WERI-Rb-1 (cell line): Measurements from ENCODE around the gene PIGP.

ENCODE experiments used
- DNase-seq: peaks from one replicate; pipeline ENCODE4 v3.0.0-alpha.2; 2020
- H3K27ac ChIP-seq: fragments of 250-450 bp; sonication (Bioruptor Pico); 2 replicates; pipeline ENCODE4 v1.5.1; 2020; ENCODE audit warnings: mild to moderate bottlenecking, moderate library complexity
- H3K27me3 ChIP-seq: fragments of 250-450 bp; sonication (Bioruptor Pico); 2 replicates; pipeline ENCODE4 v1.5.1; 2021; ENCODE audit warnings: mild to moderate bottlenecking, low read depth, moderate library complexity; ENCODE audit not compliant: insufficient read depth, severe bottlenecking
- H3K36me3 ChIP-seq: fragments of 250-450 bp; sonication (Bioruptor Pico); 2 replicates; pipeline ENCODE4 v1.5.1; 2020; ENCODE audit warnings: mild to moderate bottlenecking, moderate library complexity
- H3K4me3 ChIP-seq: 2 replicates; pipeline ENCODE4 v1.5.1; 2011; ENCODE audit warnings: low read depth, mild to moderate bottlenecking, control low read depth, low read length
- H3K9me3 ChIP-seq: fragments of 250-450 bp; sonication (Bioruptor Pico); 2 replicates; pipeline ENCODE4 v1.5.1; 2021; ENCODE audit warnings: mild to moderate bottlenecking, moderate library complexity; ENCODE audit not compliant: severe bottlenecking
- TF ChIP-seq, protein P1 (sequence below): IDR thresholded peaks from 2 replicates; pipeline ENCODE4 v1.5.1; 2011; ENCODE audit warnings: low read depth, mild to moderate bottlenecking, control low read depth, inconsistent platforms, low read length

The PIGP gene

DNA sequence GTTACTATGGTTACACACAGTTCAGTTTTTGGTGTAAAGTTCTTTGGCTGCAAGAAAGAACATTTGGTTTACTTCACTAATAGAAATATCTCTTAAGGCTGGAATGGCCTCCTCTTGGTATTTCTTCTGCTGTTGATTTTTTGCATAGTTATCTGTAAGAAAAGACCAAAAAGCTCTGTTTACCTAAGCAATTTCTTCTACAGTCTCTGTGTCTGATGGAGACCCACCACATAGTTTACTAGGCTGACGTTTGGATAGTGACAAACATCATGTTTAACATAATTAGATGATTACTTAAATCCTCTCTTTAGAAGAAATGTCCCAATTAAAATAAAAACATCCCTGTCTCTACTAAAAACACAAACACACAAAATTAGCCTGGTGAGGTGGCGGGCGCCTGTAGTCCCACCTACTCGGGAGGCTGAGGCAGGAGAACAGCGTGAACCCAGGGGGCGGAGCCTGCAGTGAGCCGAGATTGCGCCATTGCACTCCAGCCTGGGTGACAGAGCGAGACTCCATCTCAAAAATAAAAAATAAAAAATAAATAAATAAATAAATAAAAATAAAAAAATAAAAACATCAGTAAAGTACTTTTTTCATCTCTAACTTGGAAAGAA, 7.2 kb downstream of the PIGP start:
- no peak for DNase-seq
- Histone ChIP-seq H3K9me3 (no peaks in the 10 kb centered on the region), H3K27ac (no peak overlapping the region), H3K4me3 (no peak overlapping the region), H3K36me3 (peaks cover 13% of the 10 kb centered on the region), H3K27me3 (no peaks in the 10 kb centered on the region)
- TF ChIP-seq, protein P1, sequence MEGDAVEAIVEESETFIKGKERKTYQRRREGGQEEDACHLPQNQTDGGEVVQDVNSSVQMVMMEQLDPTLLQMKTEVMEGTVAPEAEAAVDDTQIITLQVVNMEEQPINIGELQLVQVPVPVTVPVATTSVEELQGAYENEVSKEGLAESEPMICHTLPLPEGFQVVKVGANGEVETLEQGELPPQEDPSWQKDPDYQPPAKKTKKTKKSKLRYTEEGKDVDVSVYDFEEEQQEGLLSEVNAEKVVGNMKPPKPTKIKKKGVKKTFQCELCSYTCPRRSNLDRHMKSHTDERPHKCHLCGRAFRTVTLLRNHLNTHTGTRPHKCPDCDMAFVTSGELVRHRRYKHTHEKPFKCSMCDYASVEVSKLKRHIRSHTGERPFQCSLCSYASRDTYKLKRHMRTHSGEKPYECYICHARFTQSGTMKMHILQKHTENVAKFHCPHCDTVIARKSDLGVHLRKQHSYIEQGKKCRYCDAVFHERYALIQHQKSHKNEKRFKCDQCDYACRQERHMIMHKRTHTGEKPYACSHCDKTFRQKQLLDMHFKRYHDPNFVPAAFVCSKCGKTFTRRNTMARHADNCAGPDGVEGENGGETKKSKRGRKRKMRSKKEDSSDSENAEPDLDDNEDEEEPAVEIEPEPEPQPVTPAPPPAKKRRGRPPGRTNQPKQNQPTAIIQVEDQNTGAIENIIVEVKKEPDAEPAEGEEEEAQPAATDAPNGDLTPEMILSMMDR, result no peak

DNA sequence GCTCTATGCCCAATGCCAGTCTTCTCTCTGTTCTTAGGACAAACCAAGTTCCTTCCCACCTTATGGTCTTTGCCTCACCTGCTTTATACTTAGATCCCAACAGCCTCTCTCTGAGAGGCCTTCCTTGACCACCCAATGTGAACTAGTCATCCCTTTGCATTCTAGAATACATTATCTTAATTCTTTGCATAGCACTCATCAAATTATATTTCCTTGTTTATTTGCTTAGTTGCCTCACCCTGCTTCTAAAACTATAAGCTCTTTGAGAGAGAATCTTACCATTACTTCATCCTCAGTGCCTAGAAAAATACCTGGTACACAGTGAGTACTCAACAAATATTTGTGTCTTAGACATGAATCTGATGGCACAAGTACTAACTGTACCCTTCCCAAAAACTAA, 8.0 kb downstream of the PIGP start:
- no peaks in the 10 kb centered on the region for H3K9me3 ChIP-seq
- no peak overlapping the region for H3K27ac ChIP-seq
- no peaks in the 10 kb centered on the region for H3K27me3 ChIP-seq
- TF ChIP-seq, protein P1, result no peak
- H3K4me3 ChIP-seq, result no peak overlapping the region
- no peak for DNase-seq
- peaks cover 13% of the 10 kb centered on the region for H3K36me3 ChIP-seq

DNA sequence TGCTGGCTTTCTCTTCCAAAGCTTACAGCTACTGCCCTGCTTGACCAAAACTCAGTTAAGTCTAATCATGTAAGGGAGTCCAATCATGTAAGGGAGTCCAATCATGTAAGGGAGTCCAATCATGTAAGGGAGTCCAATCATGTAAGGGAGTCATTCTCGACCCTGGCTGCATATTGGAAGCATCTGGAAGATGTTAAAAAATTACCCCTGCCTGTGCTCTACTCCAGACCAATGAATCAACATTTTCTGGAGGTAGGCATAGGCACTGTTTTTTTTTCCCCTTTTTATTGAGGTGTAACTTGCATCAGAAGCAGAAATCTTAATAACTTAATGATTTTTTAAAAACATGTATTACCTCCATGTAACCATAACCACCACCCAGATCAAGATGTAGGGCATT, 9.4 kb downstream of the PIGP start:
- TF ChIP-seq, protein P1, result no peak
- DNase-seq, result no peak
- H3K27ac ChIP-seq, result no peak overlapping the region

DNA sequence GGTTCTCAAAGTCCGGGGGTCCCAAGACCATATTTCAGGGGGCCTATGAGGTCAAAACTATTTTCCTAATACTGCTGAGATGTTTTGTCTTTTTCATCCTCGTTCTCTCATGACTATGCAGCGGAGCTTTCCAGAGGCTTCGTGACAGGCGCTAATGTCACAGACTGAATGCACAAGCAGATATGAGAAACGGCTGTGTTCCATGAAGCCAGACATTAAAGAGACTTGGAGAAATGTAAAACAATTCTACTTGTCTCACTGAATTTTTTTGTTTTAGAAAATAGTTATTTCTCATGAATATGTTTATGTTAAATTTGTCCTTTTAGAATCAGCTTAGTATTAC, 10.3 kb downstream of the PIGP start:
- Histone ChIP-seq H3K9me3 (peaks cover 1% of the 10 kb centered on the region), H3K4me3 (no peak overlapping the region), H3K27me3 (no peaks in the 10 kb centered on the region), H3K27ac (no peak overlapping the region), H3K36me3 (peaks cover 8% of the 10 kb centered on the region)
- TF ChIP-seq, protein P1, result no peak
- DNase-seq, result no peak

More for the DNA sequence above, 9.4 kb downstream of the PIGP start:
- Histone ChIP-seq H3K9me3 (no peaks in the 10 kb centered on the region), H3K27me3 (no peaks in the 10 kb centered on the region), H3K4me3 (no peak overlapping the region), H3K36me3 (peaks cover 9% of the 10 kb centered on the region)

DNA sequence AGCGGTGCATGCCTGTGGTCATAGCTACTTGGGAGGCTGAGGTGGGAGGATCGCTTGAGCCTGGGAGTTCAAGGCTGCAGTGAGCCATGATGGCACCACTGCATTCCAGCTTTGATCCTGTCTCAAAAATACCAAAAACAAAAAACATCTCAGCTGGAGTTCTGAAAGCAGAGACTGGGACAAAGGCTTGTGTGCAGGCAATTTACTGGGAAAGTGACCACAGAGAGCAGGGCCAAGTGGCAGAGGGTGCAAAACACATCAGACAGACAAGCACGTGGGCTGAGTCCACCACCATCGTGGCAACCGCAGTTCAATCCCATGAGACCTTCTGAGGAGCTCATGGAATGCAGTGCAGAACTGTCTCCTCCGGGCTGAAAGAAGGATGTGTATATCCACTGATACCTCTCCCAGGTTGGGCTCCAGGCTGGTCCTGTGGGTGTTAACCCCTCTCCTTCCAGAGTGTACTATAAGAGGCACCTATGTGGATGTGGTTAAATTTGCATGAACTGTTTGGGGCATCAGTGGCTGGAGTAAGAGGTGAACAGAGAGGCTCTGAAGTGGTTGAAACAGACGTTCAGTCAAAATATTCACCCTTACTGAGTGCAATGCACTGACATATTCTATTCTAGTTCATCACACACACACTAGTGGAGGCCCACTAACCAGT, 10.8 kb downstream of the PIGP start:
- H3K9me3 ChIP-seq, result peaks cover 6% of the 10 kb centered on the region
- no peak for DNase-seq
- no peaks in the 10 kb centered on the region for H3K27me3 ChIP-seq
- no peak overlapping the region for H3K4me3 ChIP-seq
- peaks cover 8% of the 10 kb centered on the region for H3K36me3 ChIP-seq
- H3K27ac ChIP-seq, result no peak overlapping the region
- TF ChIP-seq, protein P1, result no peak
